Thymus (tissue), 11 donors: Measurements from ENCODE around the gene IFNGR2. TPM values are rescaled to one million over a fixed set of nuclear protein-coding genes. Genes with fewer than 3 reads are reported as not detected.

Experiments used
- DNase-seq, 9 donors: peaks; one replicate each; pipeline ENCODE4 v3.0.0-alpha.2; 2013; ENCODE audit warnings: low spot score in 9 of 9, low read depth in 6 of 9, missing footprints in 1 of 9
- H3K27ac ChIP-seq, 2 donors: one replicate each; pipeline ENCODE4 v1.5.1; 2013; ENCODE audit warnings: control low read depth in 1 of 2, low read depth in 1 of 2, low read length in 1 of 2, mild to moderate bottlenecking in 1 of 2, moderate library complexity in 1 of 2
- H3K27me3 ChIP-seq, 2 donors: one replicate each; pipeline ENCODE4 v1.5.1; 2013; ENCODE audit warnings: low read length in 1 of 2; ENCODE audit not compliant: control insufficient read depth in 2 of 2, insufficient read depth in 1 of 2
- H3K36me3 ChIP-seq, 2 donors: one replicate each; pipeline ENCODE4 v1.5.1; 2013; ENCODE audit warnings: low read length in 1 of 2, mild to moderate bottlenecking in 1 of 2, moderate library complexity in 1 of 2; ENCODE audit not compliant: control insufficient read depth in 2 of 2, insufficient read depth in 2 of 2
- H3K4me1 ChIP-seq, 2 donors: one replicate each; pipeline ENCODE4 v1.5.1; 2013; ENCODE audit warnings: low read length in 2 of 2; ENCODE audit not compliant: control insufficient read depth in 2 of 2, insufficient read depth in 2 of 2
- H3K4me3 ChIP-seq, 2 donors: one replicate each; pipeline ENCODE4 v1.5.1; 2013; ENCODE audit warnings: low read length in 2 of 2, control low read depth in 1 of 2, mild to moderate bottlenecking in 1 of 2
- H3K9me3 ChIP-seq, 2 donors: one replicate each; pipeline ENCODE4 v1.5.1; 2013; ENCODE audit warnings: low read length in 1 of 2, mild to moderate bottlenecking in 1 of 2; ENCODE audit not compliant: control insufficient read depth in 2 of 2, insufficient read depth in 1 of 2
- WGBS: extraction: QIAGEN DNeasy Blood & Tissue Kit; methylation state at CpG from one replicate; pipeline ENCODE4 v1.1.7; 2013; 5-methylcytosine and 5-hydroxymethylcytosine counted together
- polyA plus RNA-seq: library from polyadenylated mRNA; stranded (reverse); fragments of 200-250 nt; gene quantifications from one replicate; pipeline ENCODE4 v1.2.3, GENCODE V29; 2013
- total RNA-seq: library from RNA; stranded (reverse); fragments of 120-200 nt; gene quantifications from one replicate; pipeline ENCODE4 v1.2.4, GENCODE V29; 2013
- donor health status: healthy.

The IFNGR2 gene
- total and polyA plus RNA-seq, 2 donors = 50.7 to 111 TPM

DNA sequence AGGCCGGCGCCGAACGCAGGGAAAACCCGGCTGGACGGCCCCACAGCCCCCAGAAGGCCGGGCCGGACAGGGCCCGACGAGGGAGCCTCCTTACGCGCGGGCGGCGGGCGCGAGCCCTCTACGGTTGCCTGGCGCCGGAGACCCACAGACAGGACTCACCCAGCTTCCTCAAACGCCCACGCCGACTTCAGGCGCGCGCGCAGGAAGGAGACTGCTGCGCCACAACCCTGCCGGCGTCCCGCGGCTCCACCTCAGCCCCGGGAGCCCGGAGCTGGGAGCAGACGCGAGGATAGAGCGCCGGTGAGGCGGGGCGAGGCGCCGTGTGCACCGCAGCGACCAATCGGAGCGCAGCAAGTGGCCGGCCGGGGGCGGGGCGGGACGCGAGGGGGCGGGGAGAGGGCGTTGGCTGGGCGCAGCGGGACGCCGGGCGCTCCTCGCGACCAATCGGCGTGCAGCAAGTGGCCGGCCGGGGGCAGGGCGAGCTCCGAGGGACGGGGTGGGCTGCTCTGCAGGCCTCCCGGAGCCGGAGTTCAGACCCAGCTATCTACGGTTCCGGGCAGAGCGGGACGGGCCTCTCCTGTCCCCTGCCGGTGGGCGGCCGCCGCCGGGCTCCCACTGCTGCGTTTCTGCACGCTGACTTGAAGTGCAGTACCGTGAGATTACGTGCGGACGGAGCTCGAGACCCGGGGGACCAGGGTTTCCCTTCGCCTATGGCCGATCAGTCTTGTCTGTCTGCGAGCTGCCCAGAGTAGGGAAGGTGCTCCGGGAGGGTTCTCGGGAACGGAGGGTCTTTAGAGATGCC is 76.7 kb downstream of the IFNGR2 start, which contains the start of gene TMEM50B:
TMEM50B (minus strand) TSS at position 296 of the 802 bp plus-strand sequence. CDS start 11,089 bp downstream, outside the sequence.
- WGBS = under 1% methylated on average over 93 of the region's 93 CpGs
- no peaks in the 10 kb centered on the region for H3K27me3 ChIP-seq

DNA sequence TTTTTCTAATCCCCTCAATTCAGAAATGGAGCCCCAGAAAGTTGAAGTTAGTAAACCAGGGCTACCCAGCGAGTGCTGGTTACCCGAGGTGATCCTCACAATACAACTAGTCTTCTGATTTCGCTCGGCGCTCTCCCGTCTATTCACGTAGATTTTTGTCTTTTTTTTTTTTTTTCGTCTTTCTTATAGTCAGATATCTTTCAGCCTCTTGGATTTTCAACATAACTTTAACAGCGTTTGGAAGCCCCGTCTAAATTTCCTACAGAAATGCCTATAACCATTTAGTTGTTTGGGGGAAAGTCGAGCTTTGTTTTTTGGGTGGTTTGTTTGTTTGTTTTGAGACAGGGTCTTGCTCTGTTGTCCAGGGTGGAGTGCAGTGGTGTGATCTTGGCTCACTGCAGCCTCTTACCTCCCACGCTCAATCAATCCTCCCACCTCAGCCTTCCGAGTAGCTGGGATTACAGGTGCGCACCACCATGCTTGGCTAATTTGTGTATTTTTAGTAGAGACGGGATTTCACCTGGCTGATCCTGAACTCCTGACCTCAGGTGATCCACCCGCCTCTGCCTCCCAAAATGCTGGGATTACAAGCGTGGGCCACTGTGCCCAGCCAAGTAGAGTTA is 77.4 kb downstream of the IFNGR2 start:
- DNase-seq = no peak
- Histone ChIP-seq H3K9me3 (no peaks in the 10 kb centered on the region), H3K27ac (peak overlapping the region; percentile 75 to 83), H3K36me3 (no peaks in the 10 kb centered on the region), H3K4me1 (peaks cover 8 to 14% of the 10 kb centered on the region in 2 donors), H3K4me3 (peak overlapping the region; percentile 71 to 91), H3K27me3 (no peaks in the 10 kb centered on the region)
- 38% methylated on average over 17 of the region's 17 CpGs for WGBS

More for the DNA sequence above, 76.7 kb downstream of the IFNGR2 start, which contains the start of gene TMEM50B:
- H3K27ac ChIP-seq = peak within 1 kb of the TSS; percentile 80 to 94
- peak within 1 kb of the TSS; percentile 71 to 91 for H3K4me3 ChIP-seq
- peak; percentile 74 to 97 (median 91) for DNase-seq
- H3K36me3 ChIP-seq = no peaks in the 10 kb centered on the region
- H3K9me3 ChIP-seq = no peaks in the 10 kb centered on the region
- peaks cover 8 to 14% of the 10 kb centered on the region in 2 donors for H3K4me1 ChIP-seq

DNA sequence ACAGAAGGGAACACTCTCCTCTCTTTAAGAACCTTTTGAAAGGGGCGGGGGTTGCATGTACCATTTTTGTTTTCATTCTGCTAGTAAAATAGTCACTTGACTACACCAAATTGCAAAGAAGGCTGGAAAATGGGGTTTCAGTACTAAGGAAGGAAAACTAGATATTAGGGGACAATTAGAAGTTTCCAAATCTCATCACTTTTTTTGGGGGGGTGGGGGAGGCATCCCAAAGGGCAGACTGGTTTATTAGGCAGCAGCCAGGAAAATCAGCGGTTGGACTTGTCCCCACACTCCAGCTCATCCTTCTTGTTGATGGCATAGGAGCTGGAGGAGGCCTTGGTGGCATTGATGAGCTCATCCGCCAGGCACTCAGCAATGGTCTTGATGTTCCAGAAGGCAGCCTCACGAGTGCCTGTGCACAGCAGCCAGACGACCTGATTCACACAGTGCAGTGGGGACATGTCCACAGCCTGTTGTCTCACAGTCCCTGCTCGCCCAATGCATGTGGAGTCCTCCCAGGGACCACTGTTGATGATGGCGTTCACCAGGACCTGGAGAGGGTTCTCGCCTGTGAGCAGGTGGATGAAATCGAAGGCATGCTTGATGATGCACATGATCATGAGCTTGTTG is 78.2 kb downstream of the IFNGR2 start:
- DNase-seq = no peak
- no peaks in the 10 kb centered on the region for H3K36me3 ChIP-seq
- H3K9me3 ChIP-seq = no peaks in the 10 kb centered on the region

More for the DNA sequence above, 78.2 kb downstream of the IFNGR2 start:
- Histone ChIP-seq H3K4me3 (no peak overlapping the region), H3K27ac (no peak overlapping the region), H3K27me3 (no peaks in the 10 kb centered on the region), H3K4me1 (peaks cover 8 to 14% of the 10 kb centered on the region in 2 donors)
- 96% methylated on average over 9 of the region's 9 CpGs for WGBS

Other genes starting within 250 kb of the IFNGR2 start
- 11.2 TPM for gene IFNAR2, start 173.5 kb upstream of the IFNGR2 start, total RNA-seq
- gene IFNAR2, start 173.5 kb upstream of the IFNGR2 start, polyA plus RNA-seq = 36.9 TPM
- gene IL10RB, start 137.0 kb upstream of the IFNGR2 start, total RNA-seq = 38.2 TPM
- 42.9 TPM for gene IL10RB, start 137.0 kb upstream of the IFNGR2 start, polyA plus RNA-seq
- gene IFNAR1, start 78.4 kb upstream of the IFNGR2 start, total RNA-seq = 17.2 TPM
- 18.2 TPM for gene IFNAR1, start 78.4 kb upstream of the IFNGR2 start, polyA plus RNA-seq
- gene TMEM50B, start 76.6 kb downstream of the IFNGR2 start, total RNA-seq = 14.3 TPM
- gene TMEM50B, start 76.6 kb downstream of the IFNGR2 start, polyA plus RNA-seq = 99.1 TPM
- gene DNAJC28, start 88.3 kb downstream of the IFNGR2 start, total RNA-seq = 1.2 TPM
- 3.9 TPM for gene DNAJC28, start 88.3 kb downstream of the IFNGR2 start, polyA plus RNA-seq
- gene GART, start 138.7 kb downstream of the IFNGR2 start, total RNA-seq = 58.5 TPM
- gene GART, start 138.7 kb downstream of the IFNGR2 start, polyA plus RNA-seq = 29.5 TPM
- gene SON, start 139.6 kb downstream of the IFNGR2 start, total RNA-seq = 100 TPM
- 265 TPM for gene SON, start 139.6 kb downstream of the IFNGR2 start, polyA plus RNA-seq
- gene DONSON, start 185.3 kb downstream of the IFNGR2 start, total RNA-seq = 18.3 TPM
- 37.6 TPM for gene DONSON, start 185.3 kb downstream of the IFNGR2 start, polyA plus RNA-seq
- 18.4 TPM for gene CRYZL1, start 238.3 kb downstream of the IFNGR2 start, total RNA-seq
- 42.4 TPM for gene CRYZL1, start 238.3 kb downstream of the IFNGR2 start, polyA plus RNA-seq
- gene ITSN1, start 239.1 kb downstream of the IFNGR2 start, total RNA-seq = 7.4 TPM
- 7.2 TPM for gene ITSN1, start 239.1 kb downstream of the IFNGR2 start, polyA plus RNA-seq